ENCODE measurements around the gene EMC1. TPM values are rescaled to one million over a fixed set of nuclear protein-coding genes. Genes with fewer than 3 reads are reported as not detected.

Gene EMC1
- total RNA-seq, 3 donors from 2014 or later: 74.8 to 79.6 (median 77.0) TPM

- peaks cover 51% of the 10 kb centered on the region for H3K4me1 Mint-ChIP-seq (ENCODE audit: low read depth)
- no peak for ATAC-seq
Measured at GRCh38 chr1:19213580-19213979, 37.7 kb downstream of the EMC1 start.

DNA sequence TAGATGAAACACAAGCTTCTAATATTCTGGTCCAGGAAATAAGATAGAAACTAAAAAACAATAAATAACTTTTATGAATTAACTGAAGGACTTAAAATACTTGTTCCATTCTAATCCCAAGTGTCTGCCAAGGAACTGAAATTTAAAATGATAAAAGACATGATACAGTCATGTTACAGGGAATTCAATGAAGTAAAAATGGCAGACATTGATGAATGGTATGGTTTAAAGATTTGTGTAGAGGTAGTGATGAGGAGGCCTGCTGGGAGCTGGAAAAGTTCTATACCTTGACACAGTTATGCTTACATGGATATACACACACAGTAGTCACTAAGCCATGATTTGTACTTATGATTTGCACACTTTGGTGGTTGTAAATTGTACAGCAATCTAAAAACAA is 39.2 kb downstream of the EMC1 start:
- H3K4me1 Mint-ChIP-seq (ENCODE audit: low read depth): peaks cover 63% of the 10 kb centered on the region
- DNase-seq (no peak), ATAC-seq (no peak)
- peak overlapping the region; percentile 55 for H3K4me3 Mint-ChIP-seq
- H3K27me3 Mint-ChIP-seq (ENCODE audit: low read depth): no peaks in the 10 kb centered on the region
- peaks cover 19% of the 10 kb centered on the region for H3K36me3 Mint-ChIP-seq (ENCODE audit: insufficient read depth)
- H3K9me3 Mint-ChIP-seq: no peaks in the 10 kb centered on the region

More at GRCh38 chr1:19213580-19213979, 37.7 kb downstream of the EMC1 start:
- H3K36me3 Mint-ChIP-seq (ENCODE audit: insufficient read depth): peaks cover 21% of the 10 kb centered on the region
- H3K27me3 Mint-ChIP-seq (ENCODE audit: low read depth): no peaks in the 10 kb centered on the region
- DNase-seq: no peak
- H3K9me3 Mint-ChIP-seq: no peaks in the 10 kb centered on the region
- H3K4me3 Mint-ChIP-seq: no peak overlapping the region

- Mint-ChIP-seq H3K36me3 (ENCODE audit: insufficient read depth) (peaks cover 21% of the 10 kb centered on the region), H3K4me1 (ENCODE audit: low read depth) (peaks cover 73% of the 10 kb centered on the region), H3K27me3 (ENCODE audit: low read depth) (no peaks in the 10 kb centered on the region), H3K4me3 (peak overlapping the region; percentile 97), H3K9me3 (no peaks in the 10 kb centered on the region)
- no peak for ATAC-seq
- DNase-seq: no peak
Measured at GRCh38 chr1:19210772-19211549, 40.4 kb downstream of the EMC1 start.

DNA sequence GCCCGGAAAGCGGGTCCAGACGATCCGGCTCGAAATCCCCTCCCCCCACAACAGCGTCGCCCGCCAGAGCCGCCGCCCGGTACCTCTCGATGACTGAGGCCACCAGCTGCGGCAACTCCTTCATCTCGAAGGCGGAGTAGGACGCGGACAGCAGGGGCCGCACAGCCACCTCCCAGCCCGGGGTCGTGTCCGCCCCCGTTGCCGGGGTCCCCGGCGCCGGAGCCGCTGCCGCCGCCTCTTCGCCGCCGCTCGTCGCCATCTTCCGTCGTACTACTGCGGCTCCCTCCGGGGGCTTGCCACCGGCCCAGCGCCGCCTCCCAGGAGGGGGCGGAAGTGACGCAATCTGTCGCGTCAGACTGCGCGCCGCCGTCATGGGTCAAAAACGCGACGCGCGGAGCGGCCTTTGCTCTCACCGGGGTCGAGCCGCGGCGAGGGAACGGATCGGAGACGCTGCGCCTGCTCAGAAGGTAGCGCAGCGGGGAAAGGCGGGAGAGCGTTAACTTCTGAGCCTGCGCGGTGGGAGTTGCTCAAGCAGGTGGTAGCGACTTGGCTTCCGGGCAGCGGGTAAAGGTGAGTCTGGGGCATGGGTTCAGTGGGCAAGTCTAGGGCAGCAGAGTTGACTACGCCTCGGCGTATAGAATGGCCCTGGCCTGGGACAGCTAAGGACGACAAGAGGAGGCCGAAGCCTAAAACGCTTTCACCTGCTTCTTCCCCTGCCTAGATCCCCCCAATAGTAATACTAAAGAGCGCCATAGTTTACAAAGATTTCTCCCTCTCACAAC is 41.1 kb downstream of the EMC1 start, which contains the start of gene UBR4:
Gene UBR4 (minus strand): TSS at position 277 of the 782 bp plus-strand sequence. CDS start 18 bp downstream, at position 259.
- Mint-ChIP-seq H3K4me3 (peak within 1 kb of the TSS; percentile 97), H3K9me3 (no peaks in the 10 kb centered on the region), H3K4me1 (ENCODE audit: low read depth) (peaks cover 79% of the 10 kb centered on the region), H3K27me3 (ENCODE audit: low read depth) (no peaks in the 10 kb centered on the region), H3K36me3 (ENCODE audit: insufficient read depth) (peaks cover 19% of the 10 kb centered on the region)
- DNase-seq: peak; percentile 97
- ATAC-seq: peak; percentile 89 to 91

DNA sequence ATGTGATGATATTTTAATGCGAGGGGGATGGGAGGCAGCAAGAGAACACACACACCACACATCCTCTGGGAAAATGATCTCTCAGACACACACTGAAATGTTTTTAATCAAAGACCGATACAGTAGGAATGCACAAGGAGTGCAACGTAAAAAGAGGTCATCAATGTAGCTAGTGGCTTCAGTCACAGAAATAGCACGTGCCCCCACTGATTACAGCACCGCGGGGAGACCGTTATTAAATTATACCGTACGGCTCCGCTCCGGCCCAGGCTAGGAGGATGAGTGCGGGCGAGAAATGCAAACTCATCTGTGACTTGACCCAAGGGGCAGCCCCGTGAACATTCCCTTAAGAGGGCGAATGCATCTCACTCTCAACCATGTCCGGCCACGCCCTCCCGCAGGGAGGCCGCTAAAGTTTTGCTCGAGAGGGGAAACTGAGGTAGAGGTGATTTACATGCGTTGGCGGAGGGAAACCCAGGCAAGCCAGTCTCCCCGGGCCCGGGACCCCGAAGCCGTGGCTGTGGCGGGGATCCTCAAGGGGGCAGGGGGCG is 41.8 kb downstream of the EMC1 start:
- Mint-ChIP-seq H3K27me3 (ENCODE audit: low read depth) (no peaks in the 10 kb centered on the region), H3K9me3 (no peaks in the 10 kb centered on the region), H3K4me3 (peak overlapping the region; percentile 97), H3K36me3 (ENCODE audit: insufficient read depth) (peaks cover 19% of the 10 kb centered on the region), H3K4me1 (ENCODE audit: low read depth) (peaks cover 84% of the 10 kb centered on the region)
- DNase-seq: peak; percentile 23
- peak; percentile 58 to 63 for ATAC-seq

- Mint-ChIP-seq H3K9me3 (no peaks in the 10 kb centered on the region), H3K4me3 (peak overlapping the region; percentile 97), H3K36me3 (ENCODE audit: insufficient read depth) (peaks cover 19% of the 10 kb centered on the region), H3K27me3 (ENCODE audit: low read depth) (no peaks in the 10 kb centered on the region), H3K4me1 (ENCODE audit: low read depth) (peaks cover 83% of the 10 kb centered on the region)
- ATAC-seq (no peak), DNase-seq (no peak)
Measured at GRCh38 chr1:19208710-19209438, 42.5 kb downstream of the EMC1 start.

DNA sequence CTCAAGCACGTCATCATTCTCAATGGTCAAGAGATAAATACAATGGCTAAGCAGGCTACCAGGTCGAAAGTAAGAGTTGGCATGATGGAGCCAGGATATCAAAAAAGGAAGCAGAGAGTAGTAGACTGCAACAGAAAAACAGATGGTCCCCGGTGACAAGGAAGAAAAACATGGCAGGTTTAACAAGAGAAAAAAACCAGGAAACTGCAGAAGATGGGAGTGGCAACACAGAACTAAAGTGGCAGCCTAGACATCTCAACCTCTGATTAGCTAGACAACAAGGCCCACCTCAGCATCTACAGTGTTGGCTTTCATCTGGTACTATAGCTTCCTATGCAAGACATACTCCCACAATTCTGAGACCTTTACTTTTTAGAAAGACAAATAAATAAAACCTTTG is 44.4 kb downstream of the EMC1 start:
- ATAC-seq (no peak), DNase-seq (no peak)
- H3K27me3 Mint-ChIP-seq (ENCODE audit: low read depth): no peaks in the 10 kb centered on the region
- H3K4me3 Mint-ChIP-seq: peak overlapping the region; percentile 52
- peaks cover 80% of the 10 kb centered on the region for H3K4me1 Mint-ChIP-seq (ENCODE audit: low read depth)
- peaks cover 13% of the 10 kb centered on the region for H3K36me3 Mint-ChIP-seq (ENCODE audit: insufficient read depth)
- no peaks in the 10 kb centered on the region for H3K9me3 Mint-ChIP-seq

DNA sequence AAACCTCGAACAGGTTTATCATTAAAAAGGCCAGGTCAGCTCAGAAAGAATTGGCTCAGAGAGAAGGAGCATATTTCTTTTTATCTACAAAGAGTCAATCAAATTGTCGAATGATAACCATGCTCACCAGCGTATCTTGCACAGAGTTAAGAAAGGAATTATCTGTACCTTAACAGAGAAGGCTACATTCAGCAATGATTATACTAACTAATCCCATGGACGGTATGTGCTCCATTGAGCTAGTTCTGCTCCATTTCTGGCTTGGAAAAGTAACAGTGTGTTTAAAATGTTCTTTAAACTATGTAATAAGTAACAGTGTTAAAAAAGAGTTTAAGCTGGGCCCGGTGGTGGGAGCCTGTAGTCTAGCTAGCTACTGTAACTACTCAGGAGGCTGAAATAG is 45.5 kb downstream of the EMC1 start:
- DNase-seq: no peak
- Mint-ChIP-seq H3K4me1 (ENCODE audit: low read depth) (peaks cover 74% of the 10 kb centered on the region), H3K9me3 (no peaks in the 10 kb centered on the region), H3K4me3 (no peak overlapping the region), H3K36me3 (ENCODE audit: insufficient read depth) (peaks cover 12% of the 10 kb centered on the region), H3K27me3 (ENCODE audit: low read depth) (no peaks in the 10 kb centered on the region)
- no peak for ATAC-seq

DNA sequence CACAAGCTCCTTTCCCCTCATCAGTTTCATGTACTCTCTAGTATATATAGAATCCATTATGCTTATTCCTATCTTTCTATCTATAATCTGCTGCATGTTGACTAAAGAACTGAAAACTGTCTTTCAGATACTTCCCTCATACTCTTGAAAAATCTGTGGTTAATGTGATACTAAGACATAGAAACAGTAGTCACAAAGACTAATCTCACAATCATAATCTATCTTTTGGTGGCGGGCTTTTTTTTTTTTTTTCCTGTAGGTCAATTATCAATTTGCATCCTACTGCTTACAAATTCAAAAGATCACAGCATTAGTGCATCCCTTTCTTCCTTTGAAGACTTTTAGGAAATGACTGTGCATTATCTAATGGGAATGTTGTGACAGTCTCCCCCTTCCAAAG is 45.9 kb downstream of the EMC1 start:
- Mint-ChIP-seq H3K9me3 (no peaks in the 10 kb centered on the region), H3K27me3 (ENCODE audit: low read depth) (no peaks in the 10 kb centered on the region), H3K4me1 (ENCODE audit: low read depth) (peaks cover 71% of the 10 kb centered on the region), H3K4me3 (no peak overlapping the region), H3K36me3 (ENCODE audit: insufficient read depth) (peaks cover 9% of the 10 kb centered on the region)
- DNase-seq: no peak
- no peak for ATAC-seq

- Mint-ChIP-seq H3K36me3 (ENCODE audit: insufficient read depth) (peaks cover 10% of the 10 kb centered on the region), H3K27me3 (ENCODE audit: low read depth) (no peaks in the 10 kb centered on the region), H3K4me3 (no peak overlapping the region), H3K9me3 (no peaks in the 10 kb centered on the region), H3K4me1 (ENCODE audit: low read depth) (peaks cover 69% of the 10 kb centered on the region)
- DNase-seq (no peak), ATAC-seq (no peak)
Measured at GRCh38 chr1:19204446-19205266, 46.7 kb downstream of the EMC1 start.

DNA sequence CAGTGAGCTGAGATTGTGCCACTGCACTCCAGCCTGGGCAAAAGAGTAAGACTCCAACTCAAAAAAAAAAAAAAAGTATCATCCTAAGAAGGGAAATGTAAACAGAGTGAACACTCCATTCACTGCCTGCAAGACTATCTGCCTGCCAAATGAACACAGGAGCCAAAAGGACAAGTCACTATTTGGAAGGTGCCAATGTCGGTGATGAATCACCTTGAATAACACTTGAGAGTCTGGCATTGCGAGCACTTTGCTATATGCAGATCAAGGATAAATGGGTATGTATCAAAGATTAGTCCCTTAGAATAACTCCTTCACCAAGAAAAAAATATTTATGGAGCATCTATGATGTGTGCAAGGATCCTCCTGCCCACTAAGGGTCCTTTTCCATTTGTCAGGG is 47.9 kb downstream of the EMC1 start:
- Mint-ChIP-seq H3K27me3 (ENCODE audit: low read depth) (no peaks in the 10 kb centered on the region), H3K9me3 (no peaks in the 10 kb centered on the region), H3K36me3 (ENCODE audit: insufficient read depth) (peaks cover 15% of the 10 kb centered on the region), H3K4me3 (no peak overlapping the region), H3K4me1 (ENCODE audit: low read depth) (peaks cover 58% of the 10 kb centered on the region)
- DNase-seq (no peak), ATAC-seq (peak; percentile 49 to 64)

DNA sequence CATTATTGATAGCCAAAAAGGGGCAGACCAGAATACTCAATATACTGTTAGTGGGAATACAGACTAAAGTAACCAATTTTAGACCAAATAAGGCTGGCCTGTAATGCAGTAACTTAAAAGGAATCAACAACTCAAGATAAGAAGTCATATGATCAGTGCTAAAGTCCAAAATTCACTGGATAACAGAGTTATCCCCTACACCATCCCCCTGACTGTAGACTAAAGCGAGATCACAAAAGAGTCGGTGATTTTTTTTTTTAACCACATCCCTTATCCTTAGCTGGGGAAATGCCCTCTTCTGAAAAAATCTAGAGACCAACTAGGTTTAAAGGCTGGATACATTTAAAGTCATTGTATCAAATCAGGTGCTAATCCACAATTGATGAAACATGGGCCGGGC is 48.9 kb downstream of the EMC1 start:
- ATAC-seq: peak in 1 of 2 donors; percentile 13
- H3K4me3 Mint-ChIP-seq: no peak overlapping the region

DNA sequence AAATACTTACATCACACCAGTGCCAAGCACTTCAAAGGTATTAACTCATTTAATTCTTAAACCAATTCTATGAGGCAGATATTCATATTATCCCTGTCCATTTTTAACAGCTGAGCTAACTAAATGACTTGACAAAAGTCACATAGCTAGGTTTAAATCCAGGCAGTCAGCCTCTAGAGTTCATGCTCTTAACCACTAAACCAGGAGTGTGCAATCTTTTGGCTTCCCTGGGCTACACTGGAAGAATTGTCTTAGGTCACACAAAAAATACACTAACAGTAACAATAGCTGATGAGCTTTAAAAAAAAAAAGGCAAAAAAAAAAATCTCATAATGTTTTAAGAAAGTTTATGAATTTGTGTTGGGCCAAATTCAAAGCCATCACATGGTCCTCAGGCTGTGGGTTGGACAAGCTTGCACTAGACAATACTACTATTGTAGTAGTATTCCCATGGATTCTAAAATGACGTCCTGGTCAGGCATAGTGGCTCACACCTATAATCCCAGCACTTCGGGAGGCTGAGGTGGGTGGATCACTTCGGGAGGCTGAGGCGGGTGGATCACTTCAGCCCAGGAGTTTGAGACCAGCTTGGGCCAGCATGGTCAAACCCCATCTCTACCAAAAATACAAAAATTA is 51.2 kb downstream of the EMC1 start:
- ATAC-seq (no peak), DNase-seq (no peak)
- no peaks in the 10 kb centered on the region for H3K9me3 Mint-ChIP-seq
- H3K27me3 Mint-ChIP-seq (ENCODE audit: low read depth): no peaks in the 10 kb centered on the region
- peaks cover 32% of the 10 kb centered on the region for H3K36me3 Mint-ChIP-seq (ENCODE audit: insufficient read depth)
- H3K4me3 Mint-ChIP-seq: no peak overlapping the region
- peaks cover 29% of the 10 kb centered on the region for H3K4me1 Mint-ChIP-seq (ENCODE audit: low read depth)

More for the DNA sequence above, 48.9 kb downstream of the EMC1 start:
- peaks cover 22% of the 10 kb centered on the region for H3K36me3 Mint-ChIP-seq (ENCODE audit: insufficient read depth)
- no peak for DNase-seq
- H3K4me1 Mint-ChIP-seq (ENCODE audit: low read depth): peaks cover 49% of the 10 kb centered on the region
- no peaks in the 10 kb centered on the region for H3K9me3 Mint-ChIP-seq
- H3K27me3 Mint-ChIP-seq (ENCODE audit: low read depth): no peaks in the 10 kb centered on the region

All from activated T-cell treated with anti-CD3 and anti-CD28 coated beads, Interleukin-2, amount 50 U/mL, for 4 hours (primary cell).